GM18526 (cell line): ENCODE data around the gene TMIGD1.

Source experiments
- POLR2A ChIP-seq: IDR thresholded peaks from 3 replicates; pipeline ENCODE4 v1.6.1; 2011; ENCODE audit not compliant: insufficient read length; ENCODE audit errors: extremely low read depth

TMIGD1 gene, protein sequence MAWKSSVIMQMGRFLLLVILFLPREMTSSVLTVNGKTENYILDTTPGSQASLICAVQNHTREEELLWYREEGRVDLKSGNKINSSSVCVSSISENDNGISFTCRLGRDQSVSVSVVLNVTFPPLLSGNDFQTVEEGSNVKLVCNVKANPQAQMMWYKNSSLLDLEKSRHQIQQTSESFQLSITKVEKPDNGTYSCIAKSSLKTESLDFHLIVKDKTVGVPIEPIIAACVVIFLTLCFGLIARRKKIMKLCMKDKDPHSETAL

DNA sequence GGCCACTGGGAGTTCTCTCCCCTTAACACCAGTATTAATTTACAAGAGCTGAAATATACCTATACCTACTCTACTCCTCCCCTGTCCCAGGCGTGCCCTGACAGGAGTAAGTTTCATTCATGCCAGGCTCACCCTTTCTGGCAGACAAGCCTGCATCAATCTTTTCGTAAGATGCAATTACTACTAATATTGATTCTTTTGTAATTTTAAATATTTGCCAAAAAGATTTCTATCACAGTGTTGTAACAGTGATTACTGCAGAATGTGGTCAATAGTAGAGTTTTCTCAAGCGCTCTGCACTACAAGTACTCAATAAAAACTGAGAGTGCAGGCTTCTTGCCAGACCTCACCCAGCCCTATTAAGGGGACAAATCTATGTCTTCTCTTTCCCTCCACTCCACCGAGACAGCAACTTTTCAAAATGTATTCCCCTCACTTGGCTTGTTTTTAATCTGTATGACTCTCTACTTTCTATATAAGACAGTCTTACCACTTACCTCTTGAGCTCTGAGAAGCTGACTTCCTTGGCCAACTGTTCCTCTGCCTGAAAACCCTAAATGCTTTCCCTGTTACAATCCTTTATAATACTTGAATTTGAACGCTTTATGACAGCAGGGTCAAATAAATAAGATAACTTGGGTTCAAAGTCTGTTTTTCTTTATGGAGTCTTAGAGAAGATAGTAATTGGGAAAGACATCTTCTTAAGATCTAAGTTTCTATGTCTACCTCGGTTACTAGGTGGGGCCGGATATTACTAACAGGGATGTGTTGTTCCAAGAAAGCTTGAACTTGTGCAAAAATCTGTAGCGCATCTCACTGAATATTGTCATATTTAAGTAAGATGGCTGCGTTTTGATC lies at the start of gene TMIGD1:
TSS of gene TMIGD1 (minus strand) at position 555 of the 858 bp plus-strand sequence. CDS start 1,924 bp downstream, outside the sequence.
- no peak for TF ChIP-seq POLR2A

DNA sequence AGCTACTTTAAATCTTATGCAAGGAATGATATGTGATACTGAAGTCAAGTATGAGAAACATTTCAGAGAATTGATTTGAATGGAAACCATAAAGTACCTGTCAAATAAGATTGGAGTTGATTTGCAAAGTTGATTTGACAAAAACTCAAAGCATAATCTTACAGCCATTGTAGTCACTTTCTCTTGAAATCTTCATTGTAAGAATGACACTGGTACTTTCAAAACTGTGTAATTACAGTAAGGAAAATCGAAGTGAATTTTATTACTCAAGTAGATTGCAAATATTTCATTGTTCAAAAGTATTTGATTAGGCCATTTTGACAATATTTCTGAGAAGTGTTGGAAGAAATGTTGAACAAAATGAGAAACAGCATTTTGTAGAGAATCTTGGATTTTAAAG lies 48.5 kb upstream of the TMIGD1 start:
- TF ChIP-seq POLR2A: no peak

DNA sequence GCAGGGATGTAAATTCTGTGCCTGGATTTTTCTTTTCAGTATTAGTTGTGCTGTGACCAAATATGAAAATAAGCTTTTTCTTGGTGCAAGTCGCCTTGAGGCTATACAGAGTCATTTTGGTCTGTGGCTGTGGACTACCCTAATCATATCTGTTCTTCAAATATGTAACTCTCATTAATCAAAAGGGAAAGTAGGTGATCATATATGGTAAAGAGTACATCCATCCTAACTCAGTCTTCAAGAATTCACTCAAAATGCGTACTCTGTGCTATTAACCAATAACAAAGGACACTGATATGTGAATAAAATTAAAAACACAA lies 47.4 kb upstream of the TMIGD1 start:
- TF ChIP-seq POLR2A: no peak

DNA sequence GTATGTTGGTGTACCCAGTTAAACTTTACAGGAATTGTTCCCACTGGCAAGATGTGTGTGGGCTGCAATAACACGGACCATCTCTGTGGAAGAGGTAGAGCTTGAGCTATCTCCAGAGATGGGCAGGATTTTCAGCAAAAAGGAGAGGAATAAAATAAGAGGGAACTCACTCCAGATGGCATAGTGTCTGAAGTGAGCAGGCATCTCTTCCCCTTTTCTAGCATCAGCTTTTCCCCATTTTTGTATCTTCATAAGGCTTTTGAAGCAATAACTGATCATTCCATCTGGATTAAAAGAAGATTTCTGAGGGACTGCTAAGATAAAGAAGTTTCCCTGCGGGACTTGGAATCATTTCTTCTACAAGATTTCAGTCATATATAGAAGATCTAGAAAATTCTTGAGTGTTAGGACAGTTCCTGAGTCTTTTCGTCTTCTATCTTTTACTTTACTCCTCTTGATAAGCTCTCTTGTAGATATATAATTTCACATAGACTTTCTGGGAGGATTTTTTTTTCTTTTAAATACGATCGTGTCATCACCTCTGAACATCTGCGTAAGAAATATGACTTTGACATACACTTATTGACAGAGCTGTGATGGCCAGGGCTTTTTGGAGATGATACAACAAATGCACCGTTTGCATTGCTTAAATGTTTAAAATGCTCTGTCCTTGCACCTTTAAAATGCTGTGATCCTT lies 46.9 kb upstream of the TMIGD1 start:
- TF ChIP-seq POLR2A: no peak

DNA sequence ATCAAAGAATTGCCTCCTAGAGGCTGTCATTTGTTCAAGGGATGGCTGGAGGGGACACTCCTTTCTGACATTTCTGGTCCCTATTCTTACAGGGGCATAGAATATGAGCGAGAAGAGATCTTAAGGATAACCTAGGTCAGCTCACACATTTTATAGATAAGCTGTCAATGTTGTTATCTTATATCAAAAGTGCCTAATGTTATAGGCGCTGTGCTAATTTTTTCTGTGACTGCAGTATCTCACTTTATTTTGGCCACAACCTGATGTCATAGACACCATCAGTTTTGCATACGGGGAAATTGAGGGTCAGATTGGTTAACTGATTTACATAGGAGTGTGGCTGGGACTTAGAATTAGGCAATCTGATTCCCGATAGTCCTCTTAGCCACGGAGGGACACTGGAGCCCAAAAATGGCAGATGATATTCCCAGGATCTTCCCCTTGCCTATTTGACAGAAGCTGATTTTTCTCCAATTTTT lies 46.1 kb upstream of the TMIGD1 start:
- TF ChIP-seq POLR2A: no peak

DNA sequence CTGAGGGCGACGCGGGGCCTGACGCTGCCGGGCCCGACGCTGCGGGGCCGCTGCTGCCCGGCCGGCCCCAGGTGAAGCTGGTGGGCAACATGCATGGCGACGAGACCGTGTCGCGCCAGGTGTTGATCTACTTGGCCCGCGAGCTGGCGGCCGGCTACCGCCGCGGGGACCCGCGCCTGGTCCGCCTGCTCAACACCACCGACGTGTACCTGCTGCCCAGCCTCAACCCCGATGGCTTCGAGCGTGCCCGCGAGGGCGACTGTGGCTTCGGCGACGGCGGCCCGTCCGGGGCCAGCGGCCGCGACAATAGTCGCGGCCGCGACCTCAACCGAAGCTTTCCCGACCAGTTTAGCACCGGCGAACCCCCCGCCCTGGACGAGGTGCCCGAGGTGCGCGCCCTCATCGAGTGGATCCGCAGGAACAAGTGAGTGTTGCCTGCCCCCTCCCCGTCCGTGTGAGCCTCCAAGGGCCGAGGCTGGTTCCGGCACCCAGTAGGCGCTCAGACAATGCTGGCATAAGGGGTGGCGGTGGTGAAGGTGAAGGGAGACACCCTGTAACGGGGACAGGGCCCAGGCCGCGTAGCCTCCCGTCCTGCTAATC lies 45.5 kb upstream of the TMIGD1 start:
- TF ChIP-seq POLR2A: no peak

DNA sequence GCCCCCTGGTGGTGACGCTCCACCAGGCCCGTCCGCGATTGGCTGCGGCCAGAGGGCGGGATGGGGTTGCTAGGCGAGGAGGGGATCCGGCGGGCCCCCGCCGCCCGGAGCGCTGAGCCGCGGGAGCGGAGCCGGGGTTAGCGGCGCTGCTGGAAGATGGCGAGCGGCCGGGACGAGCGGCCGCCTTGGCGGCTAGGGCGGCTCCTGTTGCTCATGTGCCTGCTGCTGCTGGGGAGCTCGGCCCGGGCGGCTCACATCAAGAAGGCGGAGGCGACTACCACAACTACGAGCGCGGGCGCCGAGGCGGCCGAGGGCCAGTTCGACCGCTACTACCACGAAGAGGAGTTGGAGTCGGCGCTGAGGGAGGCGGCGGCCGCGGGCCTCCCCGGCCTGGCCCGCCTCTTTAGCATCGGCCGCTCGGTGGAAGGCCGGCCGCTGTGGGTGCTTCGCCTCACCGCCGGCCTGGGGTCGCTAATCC lies 45.0 kb upstream of the TMIGD1 start, which contains the start of gene CPD:
TSS of gene CPD (plus strand) at position 103 of the 478 bp plus-strand sequence. CDS start at position 157, 54 bp downstream.
- TF ChIP-seq POLR2A: peak; percentile 80

DNA sequence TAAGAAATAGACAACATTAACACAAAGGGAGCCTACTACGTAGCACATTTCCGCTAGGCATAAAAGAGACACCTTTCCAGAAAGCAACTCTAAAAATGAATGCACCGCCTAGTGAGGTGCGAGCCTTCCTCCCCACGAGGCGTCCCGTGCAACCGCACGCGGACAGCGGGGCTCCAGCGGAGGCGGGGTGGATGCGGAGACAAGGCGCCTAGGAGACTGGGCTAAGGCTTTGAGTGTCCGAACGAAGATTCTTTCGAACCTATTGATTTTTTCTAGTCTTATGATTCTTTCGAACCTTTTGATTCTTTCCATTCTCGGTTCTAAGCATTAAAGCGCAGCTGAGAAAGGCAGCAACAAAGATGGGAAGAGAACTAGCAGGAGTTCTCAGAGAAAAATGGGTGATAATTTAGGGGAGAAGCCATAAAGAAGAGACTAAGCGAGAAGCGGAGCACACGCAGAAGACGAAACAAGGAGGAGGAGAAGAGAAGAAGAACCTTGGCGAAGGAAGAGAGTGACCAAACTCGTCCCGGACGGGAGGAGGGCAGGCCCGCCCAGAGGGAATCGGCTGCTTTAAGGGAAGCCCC lies 44.5 kb upstream of the TMIGD1 start:
- no peak for TF ChIP-seq POLR2A

DNA sequence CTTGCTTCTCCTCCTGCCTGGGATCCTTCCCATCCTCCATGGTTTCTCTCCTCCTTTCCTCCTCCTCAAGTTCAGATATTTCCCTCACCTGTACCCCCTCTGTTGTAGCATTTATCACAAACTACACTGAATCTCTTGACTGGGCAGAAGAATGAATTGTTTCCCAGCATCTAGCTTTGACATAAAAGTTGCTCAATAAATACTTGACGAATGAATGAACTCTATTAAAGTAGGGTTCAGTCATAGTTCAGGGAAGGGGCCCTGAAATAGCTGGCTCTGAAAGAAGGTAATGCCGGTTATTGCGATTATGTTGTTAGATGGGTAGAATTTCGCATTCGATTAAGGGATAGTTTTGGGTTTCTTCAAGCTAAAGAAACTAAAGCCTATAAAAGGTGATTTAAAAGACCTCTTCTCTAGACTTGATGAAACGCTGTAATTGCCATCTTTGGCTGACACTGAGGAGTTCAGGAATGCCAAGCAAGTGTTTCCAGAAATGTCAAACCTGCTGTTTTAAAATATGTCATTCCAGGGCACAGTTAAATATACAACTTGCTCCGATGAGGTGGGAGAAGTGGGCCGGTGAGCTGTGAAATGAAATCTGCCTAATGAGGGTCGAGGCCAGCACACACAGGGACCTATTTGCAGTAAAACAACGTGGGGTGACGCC lies 43.9 kb upstream of the TMIGD1 start:
- TF ChIP-seq POLR2A: no peak

DNA sequence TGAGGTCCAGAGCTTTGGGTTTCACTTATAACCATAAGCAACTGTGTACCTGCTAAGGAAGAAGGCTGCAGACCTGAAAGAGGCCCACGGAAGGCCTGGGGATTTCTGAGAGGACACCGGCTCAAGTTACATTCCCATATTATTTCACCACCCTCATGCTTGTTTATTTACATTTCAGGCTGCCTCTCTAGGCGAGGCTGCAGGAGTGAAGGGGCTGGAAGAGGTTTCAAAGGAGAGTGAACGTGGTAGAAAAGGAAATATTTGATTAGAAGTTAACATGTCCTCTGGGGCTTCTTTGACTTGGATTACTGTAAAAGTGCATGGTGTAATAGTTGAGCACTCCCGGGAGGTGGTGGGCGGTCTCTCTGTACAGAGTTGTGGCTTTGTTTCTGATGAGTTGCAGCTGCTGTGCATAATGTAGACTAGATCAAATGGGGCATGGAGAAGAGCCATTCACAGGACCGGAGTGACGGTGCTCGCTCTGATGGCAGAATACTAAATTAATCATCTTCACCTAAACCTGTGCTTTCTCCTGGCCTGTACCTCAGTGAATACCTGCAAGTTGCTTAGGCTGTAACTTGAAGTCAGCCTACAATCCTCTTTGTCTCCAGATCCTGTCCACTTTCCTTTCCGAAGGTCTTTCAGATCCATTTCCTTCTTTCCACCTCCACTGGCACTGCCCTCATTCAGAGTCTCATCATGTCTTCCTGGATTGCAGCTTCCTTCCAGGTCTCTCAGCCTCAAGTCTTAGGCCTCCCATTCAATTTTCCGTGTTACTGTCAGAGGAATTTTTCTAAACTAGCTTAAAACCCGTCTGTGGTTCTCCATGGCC lies 43.0 kb upstream of the TMIGD1 start:
- no peak for TF ChIP-seq POLR2A

DNA sequence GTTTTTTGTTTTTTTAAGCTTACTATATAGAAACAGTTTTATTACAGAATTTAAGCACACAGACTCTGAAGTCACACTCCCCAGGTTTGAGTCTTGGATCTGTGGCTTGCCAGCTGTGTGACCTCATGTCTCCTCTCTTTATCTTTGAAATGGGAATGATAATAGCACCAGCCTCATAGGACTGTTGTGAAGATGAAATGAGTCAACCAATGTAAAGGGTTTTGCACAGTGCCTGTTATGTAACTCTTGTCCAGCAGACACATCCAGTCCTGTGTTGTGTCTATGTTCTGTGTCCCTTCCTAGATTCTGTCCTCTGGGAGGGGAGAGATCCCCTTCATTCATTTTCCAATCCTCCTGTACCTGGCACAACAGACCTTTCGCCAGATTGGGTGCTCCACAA lies 41.8 kb upstream of the TMIGD1 start:
- TF ChIP-seq POLR2A: no peak

DNA sequence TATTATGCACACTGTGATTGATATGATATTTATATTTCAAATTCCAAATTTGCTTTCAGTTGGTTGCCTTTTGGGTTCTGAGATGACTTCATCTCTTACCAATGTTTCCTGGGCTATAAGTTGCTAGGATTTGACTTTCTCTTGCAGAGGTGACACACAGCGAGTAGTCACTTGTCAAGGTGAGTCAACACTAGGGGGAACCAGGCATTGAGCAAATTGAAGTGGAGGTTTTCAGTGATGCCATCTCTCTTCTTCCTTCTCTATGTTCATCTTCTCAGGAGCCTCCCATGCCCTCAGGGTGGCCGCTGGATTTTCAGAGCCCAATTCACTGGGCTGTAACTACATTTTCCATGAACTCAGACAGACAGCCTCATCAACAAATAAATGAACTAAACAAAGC lies 38.9 kb upstream of the TMIGD1 start:
- TF ChIP-seq POLR2A: no peak

DNA sequence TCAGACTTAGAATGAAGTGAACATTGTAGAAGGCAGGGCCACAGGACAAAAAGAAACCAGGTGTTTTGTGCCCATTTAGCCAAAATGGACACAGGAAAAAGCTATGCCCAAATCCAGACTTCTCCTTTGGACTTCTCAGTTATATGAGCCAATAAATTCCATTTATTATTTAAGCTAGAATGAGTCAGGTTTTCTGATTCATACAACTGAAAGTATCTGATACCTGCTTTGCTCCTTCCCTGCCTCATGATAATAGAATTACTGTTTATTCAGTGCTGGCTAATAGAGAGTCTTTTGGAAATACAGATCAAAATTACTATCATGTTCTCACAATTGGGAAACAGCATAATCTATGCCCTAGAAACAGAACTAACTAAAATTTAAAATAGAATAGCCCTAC lies 36.1 kb upstream of the TMIGD1 start:
- TF ChIP-seq POLR2A: no peak
